Neural cell (in vitro differentiated cells): ENCODE data around the gene PCNX4. TPM values are rescaled to one million over a fixed set of nuclear protein-coding genes. Genes with fewer than 3 reads are reported as not detected.

Experiments used
- H2AFZ ChIP-seq: fragments of 200-600, 300-800 bp; sonication (generic), shearing (Covaris generic); 2 replicates; pipeline ENCODE4 v1.6.0; 2014; ENCODE audit warnings: low read depth, mild to moderate bottlenecking, antibody characterized with exemption, low read length, moderate library complexity
- H3F3A ChIP-seq: fragments of 200-600 bp; shearing (Covaris generic); 2 replicates; pipeline ENCODE4 v1.6.1; 2016; ENCODE audit warnings: mild to moderate bottlenecking, moderate library complexity, mixed read lengths, antibody characterized with exemption, low read length; ENCODE audit not compliant: insufficient read depth, poor library complexity, severe bottlenecking
- H3K27ac ChIP-seq: fragments of 200-600, 300-800 bp; sonication (generic), shearing (Covaris generic); 2 replicates; pipeline ENCODE4 v1.5.1; 2014; ENCODE audit warnings: mild to moderate bottlenecking, low read length, moderate library complexity
- H3K27me3 ChIP-seq: fragments of 300-800, 200-600 bp; sonication (generic), shearing (Covaris generic); 2 replicates; pipeline ENCODE4 v1.6.0; 2014; ENCODE audit warnings: mild to moderate bottlenecking, low read depth, low read length, moderate library complexity; ENCODE audit not compliant: insufficient read depth
- H3K36me3 ChIP-seq: fragments of 300-800, 200-600 bp; sonication (generic), shearing (Covaris generic); 2 replicates; pipeline ENCODE4 v1.5.1; 2014; ENCODE audit warnings: mild to moderate bottlenecking, antibody characterized with exemption, low read length, moderate library complexity; ENCODE audit not compliant: insufficient read depth
- H3K4me2 ChIP-seq: fragments of 300-800, 200-600 bp; sonication (generic), shearing (Covaris generic); 2 replicates; pipeline ENCODE4 v1.6.0; 2014; ENCODE audit warnings: mild to moderate bottlenecking, low read length
- H3K4me3 ChIP-seq: fragments of 300-800, 200-600 bp; sonication (generic), shearing (Covaris generic); 2 replicates; pipeline ENCODE4 v1.5.1; 2014; ENCODE audit warnings: mild to moderate bottlenecking, low read length, moderate library complexity
- H3K79me2 ChIP-seq: fragments of 200-600 bp; shearing (Covaris generic); replicated peaks from 2 replicates; pipeline ENCODE4 v1.6.0; 2014; ENCODE audit warnings: mild to moderate bottlenecking, low read length, moderate library complexity; ENCODE audit not compliant: insufficient read depth
- H3K9ac ChIP-seq: fragments of 300-800, 200-600 bp; sonication (generic), shearing (Covaris generic); 2 replicates; pipeline ENCODE4 v1.6.1; 2016; ENCODE audit warnings: mild to moderate bottlenecking, low read length, mixed read lengths
- H3K9me2 ChIP-seq: fragments of 200-600 bp; shearing (Covaris generic); 2 replicates; pipeline ENCODE4 v1.6.1; 2016; ENCODE audit warnings: mild to moderate bottlenecking, low read length, mixed read lengths; ENCODE audit not compliant: insufficient read depth
- H3K9me3 ChIP-seq: fragments of 200-600, 300-800 bp; sonication (generic), shearing (Covaris generic); 2 replicates; pipeline ENCODE4 v1.6.1; 2016; ENCODE audit warnings: mild to moderate bottlenecking, mixed run types, low read length, moderate library complexity, mixed read lengths
- H4K20me1 ChIP-seq: fragments of 200-600 bp; shearing (Covaris generic); 2 replicates; pipeline ENCODE4 v1.6.1; 2016; ENCODE audit warnings: mild to moderate bottlenecking, mixed run types; ENCODE audit not compliant: insufficient read depth
- EP300 ChIP-seq: fragments of 450-650 bp; conservative IDR thresholded peaks from 2 replicates; pipeline ENCODE4 v1.6.1; 2014; ENCODE audit warnings: antibody characterized with exemption, mild to moderate bottlenecking, moderate library complexity; ENCODE audit not compliant: poor library complexity, severe bottlenecking
- EZH2 ChIP-seq: fragments of 200-600, 300-800 bp; shearing (Covaris generic), sonication (generic); IDR thresholded peaks from 2 replicates; pipeline ENCODE4 v1.6.1; 2014; ENCODE audit warnings: antibody characterized with exemption, low read length, borderline replicate concordance, mild to moderate bottlenecking; ENCODE audit not compliant: insufficient read depth, poor library complexity, severe bottlenecking
- MXI1 ChIP-seq: fragments of 450-650 bp; conservative IDR thresholded peaks from 2 replicates; pipeline ENCODE4 v1.6.1; 2014; ENCODE audit warnings: antibody characterized with exemption, mild to moderate bottlenecking; ENCODE audit not compliant: poor library complexity, severe bottlenecking
- POLR2AphosphoS5 ChIP-seq: IDR thresholded peaks from 2 replicates; pipeline ENCODE4 v1.6.1; 2012
- RAD21 ChIP-seq: fragments of 450-650 bp; conservative IDR thresholded peaks from 2 replicates; pipeline ENCODE4 v1.6.1; 2014; ENCODE audit warnings: antibody characterized with exemption, mild to moderate bottlenecking, moderate library complexity
- REST ChIP-seq: IDR thresholded peaks from 2 replicates; pipeline ENCODE4 v1.6.1; 2012; ENCODE audit warnings: borderline replicate concordance
- SMC3 ChIP-seq: fragments of 450-650 bp; conservative IDR thresholded peaks from 2 replicates; pipeline ENCODE4 v1.6.1; 2014; ENCODE audit warnings: antibody characterized with exemption, mild to moderate bottlenecking, moderate library complexity; ENCODE audit not compliant: poor library complexity
- TAF1 ChIP-seq: IDR thresholded peaks from 2 replicates; pipeline ENCODE4 v1.6.1; 2012; ENCODE audit warnings: low read depth
- polyA plus RNA-seq: library from polyadenylated mRNA; depleted of rRNA; stranded (reverse); fragments of >200 nt; gene quantifications from 2 replicates; pipeline ENCODE4 v1.2.3, GENCODE V29; 2014
- TF ChIP-seq, protein P1 (sequence below): fragments of 450-650 bp; IDR thresholded peaks from 2 replicates; pipeline ENCODE4 v1.5.1; 2014; ENCODE audit warnings: antibody characterized with exemption, mild to moderate bottlenecking, moderate library complexity; ENCODE audit not compliant: poor library complexity, severe bottlenecking

Gene PCNX4
- polyA plus RNA-seq, 1 donor from 2014 or later: 117 TPM

- Histone ChIP-seq H3K4me3 (no peak overlapping the region), H4K20me1 (no peaks in the 10 kb centered on the region), H3K4me2 (no peak overlapping the region), H3K9me3 (no peaks in the 10 kb centered on the region), H3K9me2 (no peaks in the 10 kb centered on the region), H2AFZ (no peak overlapping the region), H3K27ac (no peak overlapping the region), H3K9ac (no peak overlapping the region), H3K27me3 (no peaks in the 10 kb centered on the region), H3K36me3 (no peaks in the 10 kb centered on the region), H3F3A (no peaks in the 10 kb centered on the region), H3K79me2 (no peaks in the 10 kb centered on the region)
- TF ChIP-seq, protein P1, sequence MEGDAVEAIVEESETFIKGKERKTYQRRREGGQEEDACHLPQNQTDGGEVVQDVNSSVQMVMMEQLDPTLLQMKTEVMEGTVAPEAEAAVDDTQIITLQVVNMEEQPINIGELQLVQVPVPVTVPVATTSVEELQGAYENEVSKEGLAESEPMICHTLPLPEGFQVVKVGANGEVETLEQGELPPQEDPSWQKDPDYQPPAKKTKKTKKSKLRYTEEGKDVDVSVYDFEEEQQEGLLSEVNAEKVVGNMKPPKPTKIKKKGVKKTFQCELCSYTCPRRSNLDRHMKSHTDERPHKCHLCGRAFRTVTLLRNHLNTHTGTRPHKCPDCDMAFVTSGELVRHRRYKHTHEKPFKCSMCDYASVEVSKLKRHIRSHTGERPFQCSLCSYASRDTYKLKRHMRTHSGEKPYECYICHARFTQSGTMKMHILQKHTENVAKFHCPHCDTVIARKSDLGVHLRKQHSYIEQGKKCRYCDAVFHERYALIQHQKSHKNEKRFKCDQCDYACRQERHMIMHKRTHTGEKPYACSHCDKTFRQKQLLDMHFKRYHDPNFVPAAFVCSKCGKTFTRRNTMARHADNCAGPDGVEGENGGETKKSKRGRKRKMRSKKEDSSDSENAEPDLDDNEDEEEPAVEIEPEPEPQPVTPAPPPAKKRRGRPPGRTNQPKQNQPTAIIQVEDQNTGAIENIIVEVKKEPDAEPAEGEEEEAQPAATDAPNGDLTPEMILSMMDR: no peak
- no peak for TF ChIP-seq EP300
- TF ChIP-seq EZH2: no peak
- TF ChIP-seq POLR2AphosphoS5: no peak
- no peak for TF ChIP-seq REST
These were observed 124.0 kb downstream of the PCNX4 start for GRCh38 chr14:60215520-60216420.

- Histone ChIP-seq H3K79me2 (no peaks in the 10 kb centered on the region), H3F3A (no peaks in the 10 kb centered on the region), H2AFZ (no peak overlapping the region), H3K27ac (no peak overlapping the region), H3K9me2 (no peaks in the 10 kb centered on the region), H4K20me1 (no peaks in the 10 kb centered on the region), H3K4me2 (no peak overlapping the region), H3K4me3 (no peak overlapping the region), H3K27me3 (no peaks in the 10 kb centered on the region), H3K9me3 (no peaks in the 10 kb centered on the region), H3K36me3 (no peaks in the 10 kb centered on the region), H3K9ac (no peak overlapping the region)
- TF ChIP-seq EP300 (no peak), POLR2AphosphoS5 (no peak), MXI1 (no peak), TAF1 (no peak), SMC3 (no peak), RAD21 (no peak), EZH2 (no peak), REST (no peak)
- TF ChIP-seq, protein P1: no peak
These were observed 126.0 kb downstream of the PCNX4 start for GRCh38 chr14:60217713-60218112.
